GM19463 (cell line): ENCODE measurements around the gene GALR1.
A peak's percentile ranks its signal among the peaks of the same experiment; 100 is the strongest.
"Not testable (repeated sequence)": the region's sequence is repeated elsewhere in the genome, so short reads cannot be mapped to it uniquely, and the experiment has no call there.

Experiments
- ATAC-seq: cut with Tn5 transposase; IDR thresholded peaks from one replicate; pipeline ENCODE4 v1.9.1; 2021; ENCODE audit warnings: mild to moderate bottlenecking, moderate library complexity; ENCODE audit not compliant: unreplicated experiment

The GALR1 gene

DNA sequence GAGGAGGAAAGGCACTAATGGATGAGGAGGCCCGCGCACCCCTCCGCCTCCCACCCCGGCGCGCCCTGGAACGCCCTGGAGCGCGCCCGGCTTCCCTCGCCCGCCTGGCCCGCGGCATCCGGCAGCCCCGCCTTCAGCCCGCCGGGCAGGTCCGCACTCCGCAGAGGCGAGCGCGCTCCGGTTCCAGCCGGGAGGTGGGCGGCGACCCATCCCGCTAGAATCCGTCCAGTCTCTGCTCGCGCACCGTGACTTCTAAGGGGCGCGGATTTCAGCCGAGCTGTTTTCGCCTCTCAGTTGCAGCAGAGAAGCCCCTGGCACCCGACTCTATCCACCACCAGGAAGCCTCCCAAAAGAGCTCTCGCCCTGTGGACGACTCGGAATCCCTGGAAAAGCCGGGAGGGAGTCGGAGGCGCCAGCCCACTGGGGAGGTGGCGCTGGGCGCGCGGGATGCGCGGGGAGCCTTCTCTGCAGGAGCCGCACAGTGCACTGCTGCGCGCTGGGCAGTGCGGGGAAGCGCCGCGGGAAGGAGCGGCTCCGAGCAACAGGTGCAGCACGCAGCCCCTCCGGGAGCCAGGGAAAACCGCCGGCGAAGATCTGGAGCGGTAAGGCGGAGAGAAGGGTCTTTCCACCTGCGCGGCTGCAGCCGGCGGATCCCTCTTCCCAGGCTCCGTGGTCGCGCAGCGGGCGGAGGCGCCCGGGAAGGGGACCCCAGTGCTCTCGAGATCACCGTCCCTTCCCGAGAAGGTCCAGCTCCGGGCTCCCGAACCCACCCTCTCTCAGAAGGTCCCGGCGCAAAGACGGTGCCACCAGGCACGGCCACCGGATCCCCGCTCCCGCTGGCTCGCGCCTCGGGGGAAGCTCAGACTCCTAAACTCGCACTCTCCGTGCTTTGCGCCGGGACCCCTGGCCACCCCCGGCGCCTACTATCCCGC is at the start of gene GALR1:
Gene GALR1 (plus strand): TSS at position 280 of the 932 bp plus-strand sequence. CDS start 701 bp downstream, outside the sequence.
- ATAC-seq: no peak

GRCh38 chr18:77201506-77201905 is 48.1 kb upstream of the GALR1 start:
- ATAC-seq: no peak

DNA sequence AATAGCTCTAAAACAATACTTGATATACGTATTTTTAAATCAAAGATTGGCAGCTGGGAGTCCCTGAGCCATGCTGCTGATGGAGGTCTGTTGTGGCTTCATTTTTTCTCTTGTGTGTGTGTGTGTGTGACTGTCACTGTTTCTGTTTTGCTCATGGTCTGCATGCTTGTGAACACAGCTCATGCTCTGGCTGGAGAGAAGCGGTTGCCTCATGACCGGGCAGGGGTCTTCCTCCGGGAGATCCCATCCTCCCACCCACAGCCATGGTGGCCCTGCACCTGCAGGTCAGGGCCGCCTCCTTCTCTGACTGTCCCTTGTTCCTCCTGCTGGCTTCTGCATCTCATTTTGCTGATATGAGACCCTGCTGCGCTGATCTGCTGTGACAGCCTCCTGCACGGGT is 47.3 kb upstream of the GALR1 start:
- no peak for ATAC-seq

DNA sequence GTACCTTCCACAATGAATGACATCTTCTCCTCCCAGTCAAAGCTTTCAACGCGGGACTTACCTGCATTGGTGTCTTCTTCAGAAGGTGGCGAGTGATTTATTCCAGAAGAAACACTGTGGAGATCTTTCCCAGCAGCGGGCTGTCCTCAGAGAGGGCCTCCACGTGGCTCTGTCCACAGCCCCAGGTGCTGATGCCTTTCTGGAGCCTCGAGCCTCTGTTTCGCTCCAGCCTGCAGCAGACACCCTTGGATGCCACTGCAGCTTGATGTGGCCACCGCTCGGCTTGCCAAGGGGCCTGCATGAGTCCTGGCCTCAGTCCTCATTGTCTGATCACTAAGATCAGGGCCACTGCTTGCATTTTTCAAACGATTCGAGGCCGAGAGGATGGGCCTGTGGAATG is 46.6 kb upstream of the GALR1 start:
- ATAC-seq: no peak

DNA sequence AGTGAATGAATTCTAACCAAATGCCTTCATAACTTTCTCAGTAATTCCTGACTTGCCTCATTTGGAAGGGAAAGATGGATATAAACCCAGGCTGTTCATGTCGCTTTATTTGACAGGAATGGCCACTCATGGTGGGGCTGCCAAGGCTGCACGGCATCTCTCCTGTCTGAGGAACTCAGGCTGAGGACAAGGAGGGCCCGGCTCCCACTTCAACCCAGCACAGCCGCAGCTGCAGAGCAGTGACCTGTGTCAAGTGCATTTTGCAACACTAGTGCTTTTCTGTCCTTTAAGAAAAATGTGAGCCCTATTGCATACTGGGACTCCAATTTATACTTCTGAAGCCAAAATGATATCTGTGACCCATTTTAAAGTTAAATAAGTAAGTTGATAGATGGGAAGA is 45.8 kb upstream of the GALR1 start:
- ATAC-seq: no peak

GRCh38 chr18:77205769-77206168 is 43.9 kb upstream of the GALR1 start:
- no peak for ATAC-seq

DNA sequence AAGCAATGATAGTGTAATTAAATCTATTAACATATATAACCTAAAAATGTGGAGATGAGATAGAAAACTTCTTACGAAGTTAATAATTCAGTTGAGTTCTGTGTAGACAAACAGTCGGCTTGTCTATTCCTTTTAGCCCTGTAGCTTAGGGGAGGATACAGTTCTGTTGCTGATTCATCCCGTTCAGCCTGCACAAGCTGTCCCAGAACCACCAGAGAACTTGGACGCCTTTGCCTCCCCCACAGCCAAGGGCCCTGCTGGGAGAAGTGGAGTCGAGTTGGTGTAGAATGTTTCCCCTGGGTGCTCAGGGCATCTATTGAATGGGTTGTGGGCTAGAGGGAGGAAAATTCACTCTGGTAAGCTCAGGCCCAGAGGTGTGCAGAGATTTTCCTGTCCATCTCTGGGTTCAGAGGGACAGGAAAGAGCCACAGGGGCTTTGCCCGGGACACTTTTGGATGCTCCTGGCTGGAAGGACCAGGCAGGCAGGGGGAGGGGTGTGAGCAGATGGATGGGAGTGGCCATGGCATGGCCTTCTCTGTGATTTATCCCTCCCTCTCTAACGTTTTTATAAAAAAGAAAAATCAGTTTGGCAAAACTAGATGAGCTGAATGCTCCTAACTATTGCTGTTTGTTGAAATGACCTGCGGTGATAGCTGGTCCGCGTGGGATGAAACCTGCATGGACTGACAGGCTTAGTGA is 42.8 kb upstream of the GALR1 start:
- ATAC-seq: no peak

GRCh38 chr18:77207540-77207939 is 42.1 kb upstream of the GALR1 start:
- ATAC-seq: peak; percentile 56

DNA sequence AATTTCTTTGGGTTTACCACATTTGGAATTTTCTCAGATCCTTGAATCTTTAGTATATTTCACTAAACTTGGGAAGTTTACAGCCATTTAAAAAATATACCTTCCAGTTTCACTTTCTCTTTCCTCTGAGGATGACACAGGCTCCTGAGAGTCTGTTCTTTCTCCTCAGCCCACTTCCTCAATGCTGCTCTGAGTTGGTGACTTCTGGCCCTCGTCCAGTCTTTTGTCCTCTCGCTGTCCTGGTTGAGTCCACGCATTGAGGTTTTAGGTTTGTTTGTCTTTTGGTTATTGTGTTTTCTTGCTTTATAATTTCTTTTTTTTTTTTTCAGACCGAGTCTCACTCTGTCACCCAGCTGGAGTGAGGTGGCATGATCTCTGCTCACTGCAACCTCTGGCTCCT is 40.7 kb upstream of the GALR1 start:
- peak; percentile 71 for ATAC-seq

DNA sequence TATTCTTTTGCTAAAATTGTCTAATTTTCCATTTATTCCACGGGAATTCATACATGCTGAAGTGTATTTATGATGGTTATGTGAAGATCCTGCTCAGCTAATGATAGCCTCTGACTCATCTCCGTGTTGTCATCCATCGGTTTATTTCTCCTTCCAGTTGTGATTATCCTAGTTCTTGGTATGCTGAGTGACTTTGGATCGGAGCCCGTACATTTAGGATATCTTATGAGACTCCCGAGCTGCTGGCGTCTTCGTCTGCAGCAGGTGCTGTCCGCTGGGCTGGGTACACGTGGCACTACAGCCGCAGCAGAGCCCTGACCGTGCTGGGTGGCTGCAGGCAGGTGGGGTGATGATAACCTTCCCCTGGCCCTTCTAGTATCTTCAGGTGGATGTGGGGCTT is 40.1 kb upstream of the GALR1 start:
- no peak for ATAC-seq

DNA sequence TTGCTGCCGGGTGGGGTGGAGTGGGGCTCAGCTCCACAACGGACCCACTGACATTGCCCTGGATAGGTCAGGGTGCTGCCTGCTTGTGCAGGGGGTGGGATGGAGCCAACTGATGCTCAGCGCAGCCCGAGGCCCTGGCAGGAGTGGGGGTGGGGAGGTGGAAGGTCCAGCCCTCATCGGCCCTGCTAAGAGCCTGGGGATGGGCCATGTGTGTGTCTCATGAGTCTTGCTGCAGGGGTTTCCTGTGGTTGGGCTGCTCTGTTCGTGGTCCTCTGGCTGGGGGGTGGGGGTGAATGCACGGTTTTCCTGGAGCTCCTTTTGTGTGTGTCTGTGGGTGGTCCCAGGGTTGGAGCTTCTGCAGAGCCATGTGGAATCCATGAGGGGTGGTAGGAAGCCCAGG is 39.4 kb upstream of the GALR1 start:
- ATAC-seq: no peak

- ATAC-seq: no peak
These were observed 31.0 kb upstream of the GALR1 start for GRCh38 chr18:77218642-77219041.

GRCh38 chr18:77220726-77221125 is 28.9 kb upstream of the GALR1 start:
- ATAC-seq: no peak

- no peak for ATAC-seq
These were observed 27.2 kb upstream of the GALR1 start for GRCh38 chr18:77222464-77222863.

DNA sequence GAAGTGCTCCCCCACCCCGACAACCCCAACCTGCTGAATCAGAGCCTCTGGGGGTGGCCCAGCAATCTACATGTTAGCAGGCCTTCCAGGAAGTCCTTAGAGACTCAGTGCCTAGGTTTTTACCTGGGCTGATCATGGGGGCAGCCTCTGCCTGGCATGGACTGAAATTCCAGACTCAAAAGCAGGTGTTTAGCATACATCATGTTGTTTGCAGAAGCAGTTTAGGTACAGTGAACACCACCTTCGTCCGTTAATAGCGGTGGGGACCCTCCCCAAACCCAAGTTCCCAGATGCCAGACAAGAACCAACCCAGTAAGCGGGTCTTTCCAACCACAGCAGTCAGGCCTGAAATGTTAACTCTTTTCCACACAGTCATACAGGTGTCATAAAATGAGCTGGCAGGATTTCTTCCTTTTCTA is 26.4 kb upstream of the GALR1 start:
- ATAC-seq: no peak

GRCh38 chr18:77223653-77224052 is 26.0 kb upstream of the GALR1 start:
- ATAC-seq: no peak

GRCh38 chr18:77230645-77231044 is 19.0 kb upstream of the GALR1 start:
- no peak for ATAC-seq

GRCh38 chr18:77234504-77235365 is 14.9 kb upstream of the GALR1 start:
- ATAC-seq: no peak

GRCh38 chr18:77239285-77239684 is 10.4 kb upstream of the GALR1 start:
- ATAC-seq: not testable (repeated sequence)

DNA sequence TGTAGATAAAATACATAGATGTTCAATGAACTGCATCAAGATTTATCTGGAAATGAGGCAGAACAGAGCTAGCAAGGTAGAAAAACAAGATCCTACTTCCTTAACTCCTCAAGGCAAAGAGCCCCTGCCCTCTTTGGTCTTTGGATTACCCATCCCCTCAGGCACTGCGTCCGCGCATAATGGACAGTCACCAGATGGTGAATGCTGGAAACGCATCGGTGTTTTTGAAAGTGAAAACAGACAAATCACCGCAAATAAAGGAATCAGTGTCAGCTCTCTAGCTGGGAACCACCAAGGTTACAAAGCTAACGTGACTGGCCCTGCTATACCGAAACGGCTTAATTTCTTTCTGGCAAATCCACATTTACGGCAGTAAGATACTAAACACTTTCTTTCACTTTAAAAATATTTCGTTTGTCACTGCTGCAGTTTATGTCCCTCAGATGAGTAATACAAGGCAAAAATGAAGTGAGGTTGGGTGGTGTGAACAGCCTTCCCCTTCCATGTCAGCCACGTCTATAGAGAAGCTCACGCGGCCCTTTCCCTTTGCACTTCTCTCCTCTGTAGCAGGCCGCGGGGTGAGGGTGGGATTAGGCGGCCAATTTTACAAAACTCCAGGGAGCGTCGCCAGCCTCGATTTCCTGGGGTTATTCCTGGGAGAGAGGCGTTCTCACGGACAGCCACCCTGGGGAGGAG is 627 bp upstream of the GALR1 start:
- ATAC-seq: no peak
